NCI-H187 (cell line): Measurements from ENCODE around the gene ARID5B.
"Not testable (repeated sequence)": the region's sequence is repeated elsewhere in the genome, so short reads cannot be mapped to it uniquely, and the experiment has no call there.

Experiments
- DNase-seq, 2 experiments: peaks; one replicate each; lab custom pipeline; 2025; lab: John Stamatoyannopoulos, UW

Gene ARID5B

DNA sequence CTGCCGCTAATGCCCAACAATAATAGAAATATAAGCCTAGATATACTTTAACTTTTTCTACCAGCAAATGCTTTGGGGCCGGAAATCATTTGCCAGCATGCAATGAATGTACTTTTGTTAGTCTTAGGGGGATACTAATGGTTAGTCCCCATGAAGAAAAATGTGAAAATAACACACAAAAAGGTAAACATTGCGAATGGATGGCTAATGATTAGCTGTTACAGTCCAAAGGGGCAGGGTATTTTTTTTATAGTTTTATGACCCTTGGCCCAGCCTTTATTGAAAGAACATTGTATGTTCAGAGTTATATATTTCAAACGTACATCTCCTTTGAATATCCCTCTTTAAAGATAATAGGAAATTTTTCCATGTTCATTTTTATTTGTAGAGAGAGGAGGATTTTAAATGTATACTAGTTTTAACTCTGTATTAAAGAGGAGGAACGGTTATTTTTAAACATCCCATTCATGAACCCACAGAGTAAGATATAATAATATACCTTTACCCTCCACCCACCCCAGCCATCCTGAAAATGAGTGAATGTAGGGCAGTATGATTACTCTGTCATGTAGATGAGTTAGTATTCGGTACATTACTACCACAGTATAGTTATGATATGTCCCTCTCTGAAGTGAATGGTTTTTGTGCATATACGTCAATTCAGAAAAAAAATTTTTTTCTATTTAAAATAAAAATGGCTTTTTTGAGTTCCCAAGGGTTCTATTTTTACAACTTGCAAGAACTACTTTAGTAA lies 63.6 kb downstream of the ARID5B start:
- no peak for DNase-seq

DNA sequence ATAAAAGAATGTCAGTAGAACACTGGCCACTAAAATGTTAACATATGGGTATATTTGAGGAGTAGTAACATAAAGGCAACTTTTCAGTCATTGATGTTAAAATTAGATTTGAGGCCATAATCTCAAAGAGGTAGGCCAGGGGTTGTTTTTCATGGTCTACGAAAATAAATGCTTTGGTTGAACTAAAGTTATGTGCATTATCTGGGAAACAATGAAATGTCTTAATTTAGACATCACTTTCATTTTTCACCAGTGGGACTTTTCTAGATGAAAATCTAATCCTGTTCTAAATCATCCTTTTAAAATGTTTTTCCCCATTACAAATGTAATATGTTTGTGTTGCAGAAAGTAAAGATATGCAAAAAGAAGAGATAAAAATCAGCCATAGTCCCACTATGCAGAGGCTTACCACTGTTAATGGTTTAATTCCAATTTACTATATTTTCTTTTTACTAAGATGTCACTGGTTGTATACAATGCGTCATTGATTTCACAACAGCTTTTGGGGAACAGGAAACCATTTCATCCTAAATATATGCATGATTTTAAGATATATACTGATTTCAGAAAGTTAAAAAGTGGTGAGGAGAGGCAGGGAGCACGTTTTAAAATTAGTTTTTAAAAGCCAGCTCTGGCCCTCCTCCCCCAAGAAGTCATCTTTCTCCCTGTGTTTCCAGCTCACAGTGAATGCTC lies 64.3 kb downstream of the ARID5B start:
- no peak for DNase-seq

DNA sequence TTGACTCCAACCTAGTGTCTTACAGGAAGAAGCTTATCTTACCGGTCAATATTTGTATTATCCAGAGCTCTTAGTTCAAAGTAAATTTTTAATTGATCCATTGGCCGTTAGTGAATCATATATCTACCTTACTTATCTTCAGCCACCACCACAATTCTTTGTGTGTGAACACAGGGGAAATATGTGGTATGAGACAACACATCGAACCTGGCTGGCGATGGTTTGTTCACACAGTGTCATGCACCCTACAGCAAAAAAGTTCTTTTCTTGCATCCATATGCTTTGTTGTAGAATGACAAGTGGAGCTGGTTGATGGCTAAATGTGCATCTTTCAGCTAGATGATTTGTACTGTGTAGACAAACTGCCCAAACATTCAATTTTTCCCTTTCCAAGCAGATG lies 65.8 kb downstream of the ARID5B start:
- no peak for DNase-seq

DNA sequence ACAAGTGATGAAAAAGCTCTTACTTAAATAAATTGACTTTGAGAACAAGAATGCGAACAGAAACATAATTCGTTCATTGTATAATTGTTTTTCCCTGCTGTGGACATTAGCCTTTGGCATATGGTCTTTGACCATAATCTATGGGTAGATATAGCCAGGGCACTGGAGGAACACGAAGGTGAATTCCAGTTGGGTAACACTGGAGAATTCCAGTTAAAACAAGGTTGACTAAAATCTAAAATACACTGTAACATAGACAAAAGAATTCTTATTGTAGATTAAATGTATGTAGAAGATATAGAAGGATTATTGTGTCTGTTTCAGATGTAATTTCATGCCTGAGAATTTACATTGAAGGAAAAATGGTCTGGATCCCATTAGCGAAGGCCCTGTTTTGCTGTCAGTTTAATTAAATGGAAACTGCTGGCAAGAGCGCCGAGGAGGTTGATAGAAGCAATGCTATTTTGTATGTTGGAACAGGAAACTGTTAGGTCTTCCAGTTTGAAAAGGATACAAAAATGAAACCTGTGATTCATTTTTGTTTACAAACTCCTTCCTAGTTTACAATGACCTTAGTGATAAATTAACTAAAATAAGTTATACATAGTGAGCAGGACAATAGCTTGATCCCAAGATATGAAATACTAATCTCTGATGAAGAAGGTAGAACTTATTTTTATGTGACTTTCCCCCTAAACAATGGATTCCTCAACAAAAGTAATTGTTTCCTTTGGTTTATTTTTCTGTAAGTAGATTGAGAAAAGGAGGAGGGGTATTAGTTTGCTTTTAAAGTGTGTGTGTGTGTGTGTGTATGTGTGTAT lies 68.9 kb downstream of the ARID5B start:
- DNase-seq = no peak

DNA sequence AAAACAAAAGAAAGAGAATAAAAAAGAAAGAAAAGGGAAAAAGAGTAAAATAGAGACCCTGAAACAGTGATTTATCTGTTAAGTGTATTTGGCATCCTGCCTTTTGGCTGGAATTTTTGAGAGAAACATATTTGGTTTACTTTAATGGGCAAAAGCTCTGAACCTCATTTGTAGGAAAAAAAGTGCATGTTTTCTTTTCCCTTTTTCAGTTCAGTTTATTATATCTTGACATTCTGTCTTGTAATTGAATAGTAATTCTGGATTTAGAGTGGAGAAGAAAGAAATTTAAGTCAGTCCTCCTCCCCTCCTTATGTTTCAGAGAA lies 69.5 kb downstream of the ARID5B start:
- DNase-seq = no peak

DNA sequence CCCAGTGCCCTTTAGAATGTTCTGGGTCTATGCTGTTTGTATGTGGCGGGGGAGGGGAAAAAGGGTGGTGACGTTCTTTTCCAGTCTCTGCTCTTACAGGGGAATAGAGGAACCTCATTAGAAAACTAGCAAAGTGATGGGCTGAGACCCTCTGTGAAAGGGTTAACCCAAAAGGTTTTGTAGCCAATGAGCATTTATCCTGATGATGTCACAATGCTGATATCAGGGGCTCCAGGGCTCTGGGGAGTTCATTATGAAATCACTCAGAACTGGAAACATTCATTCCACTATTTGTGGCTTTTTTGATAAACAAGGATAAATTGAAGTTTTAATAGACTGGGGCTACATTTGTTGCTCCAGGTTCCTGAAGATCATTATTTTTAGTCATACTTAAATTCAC lies 71.7 kb downstream of the ARID5B start:
- DNase-seq = no peak

DNA sequence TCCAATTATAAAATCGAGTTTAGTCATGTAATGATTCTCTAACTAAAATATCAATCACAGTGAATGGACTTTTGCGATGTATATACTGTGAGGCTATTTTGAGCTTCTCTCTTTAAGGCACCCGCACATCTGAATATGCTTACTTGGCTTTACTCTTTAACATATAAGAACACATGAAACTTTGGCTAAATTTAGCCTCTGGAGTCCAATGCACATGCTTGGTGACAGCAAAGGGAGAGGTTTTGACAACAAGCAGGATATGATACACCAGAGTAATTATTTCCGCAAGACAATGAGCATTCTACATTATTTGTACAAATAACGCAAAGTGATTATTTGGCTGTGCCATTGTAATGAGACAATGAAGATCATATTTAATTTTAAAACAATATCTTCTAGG lies 72.4 kb downstream of the ARID5B start:
- DNase-seq = no peak

DNA sequence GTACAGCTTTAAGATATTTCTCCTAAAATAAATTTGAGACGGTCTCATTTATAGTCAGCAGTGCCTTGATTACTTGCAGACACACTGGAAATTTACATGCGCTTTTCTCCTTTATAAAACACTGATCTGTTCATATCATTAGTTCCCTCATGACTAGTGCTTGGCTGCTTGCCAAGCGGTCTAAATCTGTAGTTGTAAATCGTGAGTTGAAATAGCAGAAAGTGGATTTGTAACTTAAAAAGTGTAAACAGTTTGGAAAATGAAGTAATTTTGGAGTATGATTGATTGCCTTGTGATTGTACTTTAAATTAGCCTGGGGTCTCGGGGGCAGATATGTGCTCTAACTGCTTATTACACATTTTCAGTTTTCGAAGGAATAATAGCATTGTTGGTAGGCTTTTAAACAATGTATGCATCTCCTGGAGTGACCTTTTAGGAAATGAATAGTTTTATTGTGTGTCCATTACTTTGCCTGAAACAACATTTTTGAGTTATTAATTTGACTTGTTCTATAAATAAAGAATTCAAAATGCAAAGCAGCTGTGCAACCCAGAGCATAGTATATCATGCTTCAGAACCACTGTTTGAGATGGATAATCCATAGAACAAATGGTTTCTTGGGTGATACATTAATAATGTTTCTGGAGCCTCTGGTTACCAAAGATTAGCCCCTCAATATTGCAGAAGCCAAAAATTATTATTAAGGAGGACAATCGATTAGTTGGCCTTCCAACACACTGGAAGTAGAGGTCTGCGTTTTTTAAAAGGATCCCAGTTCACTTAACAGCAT lies 73.3 kb downstream of the ARID5B start:
- DNase-seq = no peak

DNA sequence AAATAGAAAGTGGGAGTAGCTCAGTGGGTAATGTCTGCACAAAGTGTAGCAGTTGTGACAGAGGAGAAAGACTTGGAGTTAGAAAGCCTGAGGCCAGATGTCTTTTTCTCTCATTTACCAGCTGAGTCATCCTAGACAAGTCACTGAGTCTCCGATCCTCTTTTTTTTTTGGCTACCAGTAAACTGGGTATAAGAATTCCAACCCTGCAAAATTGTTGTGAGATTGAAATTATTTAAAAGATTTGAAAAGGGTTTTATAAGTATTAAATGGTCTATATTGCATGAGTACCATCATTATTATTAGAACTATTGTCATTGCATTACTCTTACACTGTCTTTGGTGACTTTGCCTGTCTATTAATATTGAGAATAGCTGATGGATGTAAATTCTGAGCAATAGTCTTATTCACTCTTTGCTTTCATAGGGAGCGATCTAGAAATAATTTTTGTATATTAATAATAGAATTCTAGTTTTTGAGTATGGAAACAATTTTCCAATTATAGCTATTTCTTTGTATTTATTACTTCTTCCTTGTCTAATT lies 74.0 kb downstream of the ARID5B start:
- DNase-seq = no peak

DNA sequence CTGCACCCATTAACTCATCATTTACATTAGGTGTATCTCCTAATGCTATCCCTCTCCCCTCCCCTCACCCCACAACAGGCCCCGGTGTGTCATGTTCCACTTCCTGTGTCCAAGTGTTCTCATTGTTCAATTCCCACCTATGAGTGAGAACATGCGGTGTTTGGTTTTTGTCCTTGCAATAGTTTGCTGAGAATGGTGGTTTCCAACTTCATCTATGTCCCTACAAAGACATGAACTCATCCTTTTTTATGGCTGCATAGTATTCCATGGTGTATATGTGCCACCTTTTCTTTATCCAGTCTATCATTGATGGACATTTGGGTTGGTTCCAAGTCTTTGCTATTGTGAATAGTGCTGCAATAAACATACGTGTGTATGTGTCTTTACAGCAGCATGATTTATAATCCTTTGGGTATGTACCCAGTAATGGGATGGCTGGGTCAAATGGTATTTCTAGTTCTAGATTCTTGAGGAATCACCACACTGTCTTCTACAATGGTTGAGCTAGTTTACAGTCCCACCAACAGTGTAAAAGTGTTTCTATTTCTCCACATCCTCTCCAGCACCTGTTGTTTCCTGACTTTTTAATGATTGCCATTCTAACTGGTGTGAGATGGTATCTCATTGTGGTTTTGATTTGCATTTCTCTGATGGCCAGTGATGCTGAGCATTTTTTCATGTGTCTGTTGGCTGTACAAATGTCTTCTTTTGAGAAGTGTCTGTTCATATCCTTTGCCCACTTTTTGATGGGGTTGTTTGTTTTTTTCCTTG lies 75.6 kb downstream of the ARID5B start:
- DNase-seq = not testable (repeated sequence)

DNA sequence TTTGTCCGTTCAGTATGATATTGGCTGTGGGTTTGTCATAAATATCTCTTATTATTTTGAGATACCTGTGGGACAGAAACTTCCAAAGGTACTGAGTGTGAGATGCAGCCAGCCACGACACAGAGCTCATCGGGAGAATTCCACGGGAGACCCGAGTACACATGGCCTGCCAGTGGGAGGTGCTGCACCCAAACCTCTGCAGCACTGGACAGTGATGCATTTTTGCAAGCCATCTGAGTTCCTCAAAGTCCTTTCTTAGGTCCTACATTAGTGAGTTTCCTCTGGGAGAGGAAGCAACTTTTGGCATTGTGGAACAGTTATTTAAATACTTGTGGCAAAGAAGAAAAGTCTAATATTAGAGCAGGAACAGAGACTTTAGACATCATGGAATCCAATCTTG lies 77.5 kb downstream of the ARID5B start:
- no peak for DNase-seq

DNA sequence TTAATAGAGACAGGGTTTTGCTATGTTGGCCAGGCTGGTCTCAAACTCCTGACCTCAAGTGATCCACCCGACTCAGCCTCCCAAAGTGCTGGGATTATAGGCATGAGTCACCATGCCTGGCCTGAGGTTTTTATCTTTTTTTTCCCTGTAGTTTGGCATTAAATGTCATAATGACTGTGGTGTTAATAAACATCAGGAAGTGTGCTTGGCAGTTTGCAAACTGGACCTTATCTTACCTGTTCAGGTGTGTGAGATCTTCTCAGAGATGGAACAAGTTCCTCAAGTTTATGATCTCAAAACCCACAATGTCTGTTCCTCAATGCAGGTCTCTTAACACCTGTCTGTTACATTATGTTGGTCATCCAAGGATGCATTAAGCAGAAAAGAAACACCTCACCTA lies 80.0 kb downstream of the ARID5B start:
- DNase-seq = no peak

DNA sequence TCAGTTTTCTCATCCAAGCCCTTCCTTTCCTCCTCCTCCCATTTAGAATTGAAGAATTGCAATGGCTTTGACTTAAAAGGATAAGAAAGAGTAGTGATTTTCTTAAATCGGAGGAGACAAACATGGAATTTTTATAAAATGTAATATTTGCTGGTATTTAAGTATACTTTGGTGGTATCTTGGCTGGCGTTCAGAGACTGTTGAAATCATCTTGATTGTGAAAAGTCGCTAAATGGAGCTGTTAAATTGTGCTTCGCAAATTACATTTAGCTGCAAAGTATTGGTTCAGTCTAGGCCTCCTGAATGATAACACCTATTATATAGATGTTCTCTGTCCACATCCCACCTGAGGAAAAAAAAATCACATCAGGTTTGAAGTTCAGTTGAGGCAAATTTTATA lies 81.8 kb downstream of the ARID5B start:
- no peak for DNase-seq

DNA sequence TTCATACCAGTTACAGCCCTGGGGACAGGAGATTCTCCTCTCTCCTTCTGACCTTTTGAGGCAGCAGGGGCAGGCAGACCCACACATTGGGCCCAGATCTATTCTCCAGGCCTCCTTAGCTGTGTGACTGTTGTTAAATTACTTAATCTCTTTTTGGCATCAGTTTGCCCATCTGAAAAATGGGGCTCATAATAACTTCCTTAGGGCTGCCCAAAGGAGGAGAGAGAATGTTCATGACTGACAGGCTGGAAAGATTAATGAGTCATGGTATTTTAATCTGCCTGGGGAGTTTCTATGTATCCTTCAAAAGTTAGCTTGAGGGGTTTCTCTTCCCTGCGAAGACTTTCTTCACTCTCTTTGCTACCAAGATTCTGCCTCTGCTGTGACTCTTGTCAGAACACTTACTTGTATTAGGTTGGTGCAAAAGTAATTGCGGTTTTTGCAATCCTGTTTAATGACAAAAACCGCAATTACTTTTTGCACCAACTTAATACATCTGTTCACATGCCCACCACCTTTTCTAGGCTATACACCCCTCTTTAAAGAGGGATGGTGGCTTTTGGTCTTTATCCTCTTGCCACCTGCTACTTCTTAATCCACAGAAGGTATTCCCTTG lies 83.4 kb downstream of the ARID5B start:
- DNase-seq = no peak

DNA sequence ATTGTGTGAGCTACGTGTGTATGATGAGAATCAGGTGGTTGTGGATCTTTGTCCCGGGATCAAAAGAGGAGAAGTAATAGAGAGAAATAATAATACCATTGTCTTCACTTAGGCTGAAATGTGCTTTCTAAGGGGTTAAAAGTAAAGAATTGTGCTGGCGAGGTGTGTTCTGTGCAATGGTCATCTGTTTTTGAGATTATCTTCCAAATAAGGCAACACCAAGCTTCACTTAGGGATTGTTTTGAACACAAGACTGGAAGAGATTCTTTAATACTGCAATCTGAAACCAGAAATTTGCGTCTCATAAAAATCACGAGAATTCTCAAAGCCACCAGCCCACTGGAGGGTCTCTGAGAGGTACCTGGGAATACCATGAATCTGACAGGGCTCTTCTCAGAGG lies 84.2 kb downstream of the ARID5B start:
- no peak for DNase-seq

DNA sequence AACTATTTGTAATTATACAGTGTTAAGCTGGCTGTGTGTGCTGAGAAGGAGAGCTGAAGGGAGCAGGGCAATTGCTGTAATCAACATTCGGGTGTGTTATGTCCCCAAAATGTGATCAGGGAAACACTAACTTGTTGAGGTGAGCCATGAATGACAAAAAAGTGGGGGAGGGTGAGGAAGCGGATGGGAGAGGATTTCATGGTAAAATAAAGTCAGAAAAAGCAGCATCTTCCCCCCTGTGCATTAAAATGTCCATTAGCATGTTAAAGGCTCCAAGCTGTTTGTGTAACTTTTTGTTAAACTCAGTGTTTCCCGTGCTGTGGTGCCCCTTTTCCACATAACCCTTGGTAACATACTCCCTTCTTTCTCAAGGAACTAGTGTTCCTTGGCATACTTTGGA lies 84.9 kb downstream of the ARID5B start:
- DNase-seq = no peak

DNA sequence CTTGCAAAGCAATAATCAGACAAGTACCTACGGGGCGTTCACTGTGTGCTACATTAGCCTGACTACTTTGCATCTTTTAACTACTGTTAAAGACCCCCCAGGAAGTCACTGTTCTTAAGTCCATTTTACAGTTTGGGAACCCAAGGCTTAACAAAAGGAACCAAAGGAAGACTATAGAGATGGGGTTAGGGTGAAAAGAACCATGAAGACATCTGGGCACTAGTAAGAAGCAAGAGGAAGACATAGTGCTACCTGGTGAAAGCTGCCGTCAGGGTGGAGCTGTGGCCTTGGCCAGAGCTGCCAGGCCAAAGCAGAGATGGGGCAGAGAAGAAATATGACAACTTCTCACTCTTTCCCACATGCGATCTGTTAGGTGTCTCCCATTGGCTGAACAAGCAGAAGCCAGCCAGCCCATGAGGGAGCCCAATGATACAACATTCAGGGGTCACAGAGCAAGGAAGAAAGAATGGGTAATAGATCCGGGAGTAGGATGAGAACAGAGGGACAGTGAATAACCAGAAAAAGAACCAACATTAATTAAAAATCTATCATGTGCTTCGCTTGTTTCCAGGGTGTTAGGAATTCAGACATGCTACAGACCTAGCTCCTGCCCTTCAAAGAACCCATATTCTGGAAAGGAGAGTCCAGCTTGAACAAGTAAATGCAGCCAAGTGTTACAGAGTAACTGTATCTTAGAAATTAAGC lies 85.4 kb downstream of the ARID5B start:
- DNase-seq = no peak

DNA sequence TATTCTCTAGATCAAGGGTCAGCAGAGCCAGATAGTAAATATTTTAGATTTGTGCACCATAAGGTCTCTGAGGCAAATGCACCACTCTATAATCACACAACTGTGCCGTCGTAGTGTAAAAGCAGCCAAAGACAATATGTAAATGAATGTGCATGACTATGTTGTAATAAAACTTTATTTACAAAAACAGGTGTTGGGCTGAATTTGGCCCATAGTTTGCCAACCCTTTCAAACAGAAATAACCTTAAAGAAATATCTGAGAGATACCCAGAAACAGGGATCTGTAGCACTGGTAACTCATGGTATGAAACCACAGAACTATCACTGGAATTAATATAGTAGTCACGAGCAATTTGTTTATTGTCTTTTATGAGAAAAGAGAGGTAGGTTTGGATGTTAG lies 86.0 kb downstream of the ARID5B start:
- DNase-seq = no peak

DNA sequence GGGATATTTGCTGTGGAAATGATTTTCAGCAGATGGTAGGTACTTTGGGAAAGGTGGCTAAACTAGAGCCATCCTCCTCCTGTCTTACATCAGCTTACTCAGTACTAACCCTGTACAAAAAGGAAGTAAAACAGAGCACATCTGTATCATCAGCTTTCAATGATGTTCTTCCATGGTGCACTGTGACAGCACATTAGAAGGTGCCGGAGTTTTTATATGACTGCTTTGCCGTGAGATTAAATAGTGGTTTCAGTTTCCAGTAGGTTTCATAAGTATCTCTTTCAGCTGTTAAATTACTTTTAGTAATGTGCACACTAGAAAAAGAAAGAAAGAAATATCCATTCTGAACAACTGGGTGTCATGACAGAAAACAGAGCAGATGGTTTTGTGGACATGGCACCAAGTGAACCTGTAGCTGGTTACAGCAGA lies 86.5 kb downstream of the ARID5B start:
- DNase-seq = no peak
